GM12873 (cell line): ENCODE data around the gene PLXNB3.

Source experiments
- CTCF ChIP-seq: IDR thresholded peaks from 2 replicates; pipeline ENCODE4 v1.5.1; 2012; ENCODE audit warnings: low read depth, mild to moderate bottlenecking, moderate library complexity, low read length, control low read depth; ENCODE audit not compliant: insufficient read depth; ENCODE audit errors: missing control alignments

Gene PLXNB3

GRCh38 chrX:153763989-153764755, at the start of gene PLXNB3:
TSS of gene PLXNB3 (plus strand) at chrX:153764249. CDS start at chrX:153765536, 1,287 bp downstream.
- TF ChIP-seq CTCF, result peak; percentile 89

GRCh38 chrX:153714256-153714655, 49.8 kb upstream of the PLXNB3 start:
- no peak for TF ChIP-seq CTCF

- TF ChIP-seq CTCF, result no peak
Observed at GRCh38 chrX:153717445-153717844, 46.6 kb upstream of the PLXNB3 start.

- no peak for TF ChIP-seq CTCF
Observed at GRCh38 chrX:153719238-153719637, 44.8 kb upstream of the PLXNB3 start.

GRCh38 chrX:153719701-153720100, 44.3 kb upstream of the PLXNB3 start:
- TF ChIP-seq CTCF, result no peak

- TF ChIP-seq CTCF, result no peak
Observed at GRCh38 chrX:153722704-153723350, 41.2 kb upstream of the PLXNB3 start.

- peak; percentile 59 for TF ChIP-seq CTCF
Observed at GRCh38 chrX:153723351-153724251, 40.4 kb upstream of the PLXNB3 start.
